Bone marrow (tissue), 2 donors: ENCODE data around the gene GABPA.
"Not testable (repeated sequence)": the region's sequence is repeated elsewhere in the genome, so short reads cannot be mapped to it uniquely, and the experiment has no call there.

Experiments used
- DNase-seq, 2 donors: peaks; one replicate each; lab custom pipeline; 2025; lab: John Stamatoyannopoulos, UW

The GABPA gene

GRCh38 chr21:25737421-25737820 lies 2.6 kb downstream of the GABPA start:
- DNase-seq, result no peak

GRCh38 chr21:25742900-25743299 lies 8.1 kb downstream of the GABPA start:
- DNase-seq, result no peak

- no peak for DNase-seq
These were observed 10.1 kb downstream of the GABPA start for GRCh38 chr21:25744854-25745253.

- no peak for DNase-seq
These were observed 15.3 kb downstream of the GABPA start for GRCh38 chr21:25750085-25750484.

- DNase-seq, result no peak
These were observed 17.6 kb downstream of the GABPA start for GRCh38 chr21:25752416-25752815.

GRCh38 chr21:25756190-25756932 lies 21.6 kb downstream of the GABPA start:
- DNase-seq, result no peak

GRCh38 chr21:25757531-25757930 lies 22.8 kb downstream of the GABPA start:
- no peak for DNase-seq

- no peak for DNase-seq
These were observed 24.8 kb downstream of the GABPA start for GRCh38 chr21:25759573-25759972.

- no peak for DNase-seq
These were observed 25.3 kb downstream of the GABPA start for GRCh38 chr21:25760061-25760460.

- DNase-seq, result no peak
These were observed 25.9 kb downstream of the GABPA start for GRCh38 chr21:25760677-25761076.

- no peak for DNase-seq
These were observed 29.3 kb downstream of the GABPA start for GRCh38 chr21:25764065-25764464.

- no peak for DNase-seq
These were observed 33.1 kb downstream of the GABPA start for GRCh38 chr21:25767921-25768320.

- peak in 1 of 2 donors; percentile 49 for DNase-seq
These were observed 37.9 kb downstream of the GABPA start for GRCh38 chr21:25772686-25773085.

GRCh38 chr21:25776440-25776839 lies 41.7 kb downstream of the GABPA start:
- no peak for DNase-seq

- not testable (repeated sequence) for DNase-seq
These were observed 43.5 kb downstream of the GABPA start for GRCh38 chr21:25778126-25778875.

- DNase-seq, result no peak
These were observed 53.9 kb downstream of the GABPA start for GRCh38 chr21:25788677-25789076.

GRCh38 chr21:25790122-25790877 lies 55.5 kb downstream of the GABPA start:
- peak in 1 of 2 donors; percentile 40 for DNase-seq

- DNase-seq, result no peak
These were observed 56.1 kb downstream of the GABPA start for GRCh38 chr21:25790878-25791204.

- no peak for DNase-seq
These were observed 56.5 kb downstream of the GABPA start for GRCh38 chr21:25791319-25791718.

- peak; percentile 46 to 89 for DNase-seq
These were observed 66.6 kb downstream of the GABPA start for GRCh38 chr21:25801217-25802014.

GRCh38 chr21:25806060-25806459 lies 71.3 kb downstream of the GABPA start:
- DNase-seq, result no peak

GRCh38 chr21:25807191-25807590 lies 72.4 kb downstream of the GABPA start:
- DNase-seq, result no peak
